Endothelial cell of umbilical vein (primary cell): Measurements from ENCODE around the gene TPK1. TPM values are rescaled to one million over a fixed set of nuclear protein-coding genes. Genes with fewer than 3 reads are reported as not detected.

ENCODE experiments used
- BruUV-seq: library from RNA; stranded (reverse); fragments of 400-500 nt; replicated peaks from 2 replicates; lab custom pipeline; 2021; lab: Mats Ljungman, UMichigan
- CTCF ChIA-PET: fragments of 300-600, 350-600 bp; sonication (Branson Sonifier 250); formaldehyde crosslinking; loops from one replicate; lab custom pipeline; 2021; ENCODE audit warnings: antibody characterized with exemption, inconsistent platforms; lab: Charles Lee
- POLR2A ChIA-PET: fragments of 300-600, 350-600 bp; sonication (Branson Sonifier 250); formaldehyde crosslinking; loops from one replicate; lab custom pipeline; 2021; ENCODE audit warnings: antibody characterized with exemption, inconsistent platforms; lab: Charles Lee
- DNase-seq: peaks from one replicate; pipeline ENCODE4 v3.0.0-alpha.2; 2011; ENCODE audit warnings: low read depth, low spot score
- FAIRE-seq: peaks from 2 replicates; lab custom pipeline; 2011; peaks lifted over from hg19 to GRCh38; lab: Jason Lieb, UNC
- H2AFZ ChIP-seq: 2 replicates; pipeline ENCODE4 v1.6.0; 2012; ENCODE audit warnings: low read depth, low read length, control low read depth, inconsistent platforms
- H3K27ac ChIP-seq: 2 replicates; pipeline ENCODE4 v1.5.1; 2011; ENCODE audit warnings: low read depth, mild to moderate bottlenecking, control low read depth, low read length, moderate library complexity; ENCODE audit not compliant: insufficient read depth
- H3K27me3 ChIP-seq, 2 experiments: 2 replicates each; pipeline versions ENCODE4 v1.6.0 to v1.6.1; 2011; ENCODE audit warnings: low read length in 2 of 2, mixed read lengths in 1 of 2; ENCODE audit not compliant: control insufficient read depth in 2 of 2, insufficient read depth in 2 of 2
- H3K36me3 ChIP-seq, 2 experiments: 2 replicates in 1 of 2; 3 replicates in 1 of 2; pipeline ENCODE4 v1.5.1; 2011; ENCODE audit warnings: low read length in 2 of 2, mild to moderate bottlenecking in 1 of 2, moderate library complexity in 1 of 2; ENCODE audit not compliant: control insufficient read depth in 2 of 2, insufficient read depth in 2 of 2; ENCODE audit errors: extremely low read depth in 1 of 2
- H3K4me1 ChIP-seq: 3 replicates; pipeline ENCODE4 v1.5.1; 2011; ENCODE audit warnings: mild to moderate bottlenecking, low read length; ENCODE audit not compliant: control insufficient read depth, insufficient read depth; ENCODE audit errors: extremely low read depth
- H3K4me2 ChIP-seq: 2 replicates; pipeline ENCODE4 v1.6.1; 2011; ENCODE audit warnings: low read length, control low read depth, mixed read lengths; ENCODE audit not compliant: insufficient read depth
- H3K4me3 ChIP-seq, 3 experiments: fragments of 200-600 bp in 1 of 3; sonication (generic), shearing (Covaris generic) in 1 of 3; replicated peaks in 1 of 3; 2 replicates each; pipeline ENCODE4 v1.5.1; 2011 to 2016; ENCODE audit warnings: control low read depth in 3 of 3, low read length in 3 of 3, mild to moderate bottlenecking in 2 of 3, inconsistent platforms in 1 of 3, low read depth in 1 of 3, moderate library complexity in 1 of 3; ENCODE audit not compliant: insufficient read depth in 1 of 3
- H3K79me2 ChIP-seq: 2 replicates; pipeline ENCODE4 v1.6.0; 2012; ENCODE audit warnings: low read length, inconsistent platforms; ENCODE audit not compliant: control insufficient read depth, insufficient read depth
- H3K9ac ChIP-seq: replicated peaks from 2 replicates; pipeline ENCODE3; 2011; ENCODE audit warnings: low read length, control low read depth; ENCODE audit not compliant: insufficient read depth; ENCODE audit errors: extremely low read depth
- H3K9me1 ChIP-seq: replicated peaks from 3 replicates; pipeline ENCODE4 v1.6.0; 2011; ENCODE audit warnings: mild to moderate bottlenecking, low read length; ENCODE audit not compliant: control insufficient read depth, insufficient read depth; ENCODE audit errors: extremely low read depth
- H3K9me3 ChIP-seq: replicated peaks from 2 replicates; pipeline ENCODE4 v1.5.1; 2012; ENCODE audit warnings: low read length, inconsistent platforms; ENCODE audit not compliant: control insufficient read depth, insufficient read depth
- H4K20me1 ChIP-seq: replicated peaks from 2 replicates; pipeline ENCODE3; 2011; ENCODE audit warnings: mild to moderate bottlenecking, low read length; ENCODE audit not compliant: control insufficient read depth, insufficient read depth; ENCODE audit errors: extremely low read depth
- CTCF ChIP-seq, 2 donors: IDR thresholded peaks; 1 replicate in 1 of 2; 2 replicates in 1 of 2; pipeline ENCODE4 v1.5.1; 2011; ENCODE audit warnings: low read length in 2 of 2, mild to moderate bottlenecking in 2 of 2, moderate library complexity in 2 of 2, control low read depth in 1 of 2, inconsistent platforms in 1 of 2, low read depth in 1 of 2; ENCODE audit not compliant: insufficient read depth in 1 of 2; ENCODE audit errors: extremely low read depth in 1 of 2
- EZH2 ChIP-seq: IDR thresholded peaks from 2 replicates; pipeline ENCODE4 v1.6.1; 2012; ENCODE audit warnings: borderline replicate concordance, low read depth, mild to moderate bottlenecking, moderate library complexity, low read length, inconsistent platforms; ENCODE audit not compliant: severe bottlenecking
- FOS ChIP-seq: IDR thresholded peaks from 2 replicates; pipeline ENCODE4 v1.6.1; 2011; ENCODE audit warnings: mild to moderate bottlenecking, low read length, moderate library complexity, borderline replicate concordance; ENCODE audit not compliant: insufficient read depth
- GATA2 ChIP-seq: IDR thresholded peaks from 2 replicates; pipeline ENCODE4 v1.7.0; 2011; ENCODE audit warnings: low read depth, mild to moderate bottlenecking, moderate library complexity, mixed read lengths, low read length; ENCODE audit not compliant: insufficient read length, insufficient read depth
- JUN ChIP-seq: IDR thresholded peaks from 2 replicates; pipeline ENCODE4 v1.6.1; 2011; ENCODE audit warnings: borderline replicate concordance, low read depth; ENCODE audit not compliant: insufficient read length, insufficient read depth
- MYC ChIP-seq: IDR thresholded peaks from one replicate; pipeline ENCODE4 v1.6.1; 2011; ENCODE audit warnings: mild to moderate bottlenecking, low read depth, low read length
- POLR2A ChIP-seq: IDR thresholded peaks from 2 replicates; pipeline ENCODE4 v1.6.1; 2012; ENCODE audit warnings: low read depth, mild to moderate bottlenecking, control low read depth, low read length
- POLR2AphosphoS5 ChIP-seq: IDR thresholded peaks from 2 replicates; pipeline ENCODE4 v1.6.1; 2012; ENCODE audit warnings: low read depth, mild to moderate bottlenecking, control low read depth, low read length, moderate library complexity; ENCODE audit not compliant: insufficient read depth
- dilution Hi-C: fragments of 300-500 bp; cut with MboI; formaldehyde crosslinking; loops from one replicate; pipeline ENCODE4 v1.15.0; 2019; ENCODE audit warnings: low sequenced_read_pairs; ENCODE audit not compliant: extremely low pct_ligation_motif_present
- intact Hi-C: fragments of 100-400 bp; cut with micrococcal nuclease; formaldehyde crosslinking; loops from one replicate; pipeline ENCODE4 v1.10.0; 2022
- polyA plus RNA-seq, 4 experiments: library from polyadenylated mRNA; depleted of rRNA in 3 of 4; stranded (reverse) in 3 of 4; unstranded in 1 of 4; fragments of >200 nt; gene quantifications; 2 replicates each; pipeline versions ENCODE4 v1.2.1 to v1.2.3, GENCODE V29; 2011 to 2012; ENCODE audit warnings: missing spikeins in 1 of 4
- total RNA-seq: library from RNA; stranded (reverse); gene quantifications from 2 replicates; pipeline ENCODE4 v1.2.3, GENCODE V29; 2021
- TF ChIP-seq, protein P1 (sequence below): IDR thresholded peaks from 2 replicates; pipeline ENCODE4 v1.6.1; 2011; ENCODE audit not compliant: insufficient read depth, insufficient read length

Gene TPK1
- total and polyA plus RNA-seq, 2 donors (not counting 3 experiments of a cell fraction or from before 2014, with no cell fraction given), result 7.5 to 9.3 TPM

DNA sequence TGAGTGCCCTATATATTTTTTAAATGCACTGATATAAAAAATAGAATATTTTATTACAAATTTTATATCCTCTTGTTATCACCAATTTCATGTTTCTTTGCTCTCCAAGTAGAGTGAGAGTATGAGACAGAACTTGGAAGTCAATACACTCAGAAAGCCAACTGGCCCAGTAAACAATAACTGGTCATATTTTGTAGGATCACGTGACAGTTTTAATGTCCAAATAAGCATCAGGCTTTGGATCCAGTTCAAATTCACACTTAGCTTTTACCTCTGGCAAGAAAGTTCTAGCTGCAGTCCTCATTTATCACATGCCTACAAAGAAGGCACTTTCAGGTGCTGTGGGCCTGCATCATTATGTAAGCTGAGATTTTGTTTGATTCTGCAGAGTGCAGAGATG is 21.6 kb upstream of the TPK1 start:
- Histone ChIP-seq H3K9ac (no peak overlapping the region), H3K27me3 (peaks cover 0 to 2% of the 10 kb centered on the region in 2 experiments), H3K9me1 (no peaks in the 10 kb centered on the region), H3K4me3 (no peak overlapping the region), H3K4me2 (no peak overlapping the region), H3K27ac (no peak overlapping the region), H3K4me1 (no peaks in the 10 kb centered on the region), H3K36me3 (no peaks in the 10 kb centered on the region), H4K20me1 (no peaks in the 10 kb centered on the region), H2AFZ (no peak overlapping the region), H3K79me2 (no peaks in the 10 kb centered on the region), H3K9me3 (no peaks in the 10 kb centered on the region)
- ChIA-PET CTCF (interaction anchor here (0.8 kb wide), 1 partner anchor 119 kb away, joined by 5 read pairs; no protein-coding TSS in a partner anchor), POLR2A (no interaction called here)
- FAIRE-seq (no peak), DNase-seq (no peak)
- intact Hi-C loops (no loop called here), dilution Hi-C loops (no loop called here)
- no peak for TF ChIP-seq FOS
- TF ChIP-seq POLR2A, result no peak
- no peak for TF ChIP-seq MYC
- TF ChIP-seq CTCF (IDR thresholded peaks at IDR 0.05; ENCODE audit: extremely low read depth in 1 of 2, insufficient read depth in 1 of 2, low read depth in 1 of 2, low read length in 2 of 2), result no peak
- TF ChIP-seq POLR2AphosphoS5, result no peak
- TF ChIP-seq, protein P1, sequence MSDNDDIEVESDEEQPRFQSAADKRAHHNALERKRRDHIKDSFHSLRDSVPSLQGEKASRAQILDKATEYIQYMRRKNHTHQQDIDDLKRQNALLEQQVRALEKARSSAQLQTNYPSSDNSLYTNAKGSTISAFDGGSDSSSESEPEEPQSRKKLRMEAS, result no peak
- no peak for TF ChIP-seq JUN
- no peak for TF ChIP-seq GATA2
- no peak for TF ChIP-seq EZH2
- BruUV-seq, result no TSS peak
